H1 (cell line): Measurements from ENCODE around the gene TIGD2. TPM values are rescaled to one million over a fixed set of nuclear protein-coding genes. Genes with fewer than 3 reads are reported as not detected.
A peak's percentile ranks its signal among the peaks of the same experiment; 100 is the strongest.

Experiments used
- CTCF ChIA-PET: fragments of 300-600 bp; sonication (Branson Sonifier 250); formaldehyde crosslinking; loops from one replicate; lab custom pipeline; 2021; ENCODE audit not compliant: partially characterized antibody; lab: Charles Lee
- POLR2A ChIA-PET: fragments of 300-600 bp; sonication (Branson Sonifier 250); formaldehyde crosslinking; loops from one replicate; lab custom pipeline; 2021; ENCODE audit warnings: inconsistent platforms; ENCODE audit not compliant: partially characterized antibody; lab: Charles Lee
- DNase-seq, 2 experiments: peaks; one replicate each; pipeline versions ENCODE4 v3.0.0 to v3.0.0-alpha.2; 2010 to 2022; ENCODE audit warnings: low spot score in 2 of 2, low read depth in 1 of 2, mixed read lengths in 1 of 2
- FAIRE-seq: peaks from 2 replicates; lab custom pipeline; 2011; peaks lifted over from hg19 to GRCh38; lab: Jason Lieb, UNC
- H2AFZ ChIP-seq: 2 replicates; pipeline ENCODE4 v1.8.1; 2012; ENCODE audit warnings: low read length, inconsistent platforms
- H2AK5ac ChIP-seq: 2 replicates; pipeline ENCODE4 v1.6.1; 2013; ENCODE audit warnings: low read depth, low read length
- H2BK120ac ChIP-seq: replicated peaks from 2 replicates; pipeline ENCODE3; 2013; ENCODE audit warnings: low read depth, low read length, inconsistent platforms
- H2BK12ac ChIP-seq: 2 replicates; pipeline ENCODE4 v1.6.1; 2013; ENCODE audit warnings: low read depth, low read length
- H2BK15ac ChIP-seq: 2 replicates; pipeline ENCODE4 v1.6.1; 2013; ENCODE audit warnings: low read length
- H2BK20ac ChIP-seq: 2 replicates; pipeline ENCODE4 v1.6.1; 2013; ENCODE audit warnings: low read length
- H2BK5ac ChIP-seq: 2 replicates; pipeline ENCODE4 v1.6.1; 2013; ENCODE audit warnings: low read depth, low read length
- H3K14ac ChIP-seq: 2 replicates; pipeline ENCODE4 v1.6.1; 2013; ENCODE audit warnings: inconsistent platforms; ENCODE audit not compliant: insufficient read length
- H3K18ac ChIP-seq: 2 replicates; pipeline ENCODE4 v1.6.1; 2013; ENCODE audit warnings: low read length; ENCODE audit errors: extremely low read depth
- H3K23ac ChIP-seq: 2 replicates; pipeline ENCODE4 v1.6.1; 2013; ENCODE audit warnings: inconsistent platforms; ENCODE audit not compliant: insufficient read length
- H3K23me2 ChIP-seq: 2 replicates; pipeline ENCODE4 v1.6.1; 2013; ENCODE audit warnings: low read depth, low read length
- H3K27ac ChIP-seq: 2 replicates; pipeline ENCODE4 v1.6.1; 2011; ENCODE audit warnings: low read depth, low read length, inconsistent platforms
- H3K27me3 ChIP-seq, 4 experiments: replicated peaks in 1 of 4; 1 replicate in 1 of 4; 2 replicates in 3 of 4; pipeline versions ENCODE4 v1.6.1 to v1.8.1; 2011 to 2013; ENCODE audit warnings: low read length in 3 of 4, mild to moderate bottlenecking in 3 of 4, inconsistent platforms in 2 of 4, mixed read lengths in 2 of 4, moderate library complexity in 1 of 4; ENCODE audit not compliant: control insufficient read depth in 3 of 4, insufficient read depth in 3 of 4; ENCODE audit errors: extremely low read depth in 1 of 4
- H3K36me3 ChIP-seq, 4 experiments: 2 replicates each; pipeline versions ENCODE4 v1.6.1 to v1.8.1; 2011 to 2013; ENCODE audit warnings: mild to moderate bottlenecking in 4 of 4, low read length in 3 of 4, moderate library complexity in 2 of 4, control low read depth in 1 of 4, inconsistent platforms in 1 of 4; ENCODE audit not compliant: insufficient read depth in 4 of 4, control insufficient read depth in 2 of 4
- H3K4ac ChIP-seq: replicated peaks from 2 replicates; pipeline ENCODE3; 2013; ENCODE audit warnings: low read length, low read depth, mixed read lengths, inconsistent platforms; ENCODE audit not compliant: insufficient read length
- H3K4me1 ChIP-seq, 4 experiments: replicated peaks in 1 of 4; 1 replicate in 1 of 4; 2 replicates in 3 of 4; pipeline versions ENCODE4 v1.6.1 to v1.8.1; 2011 to 2013; ENCODE audit warnings: low read length in 3 of 4, inconsistent platforms in 2 of 4, mixed read lengths in 1 of 4; ENCODE audit not compliant: insufficient read depth in 4 of 4, control insufficient read depth in 3 of 4
- H3K4me2 ChIP-seq, 2 experiments: 2 replicates each; pipeline versions ENCODE4 v1.6.1 to v1.8.1; 2011 to 2013; ENCODE audit warnings: low read depth in 2 of 2, low read length in 2 of 2, control low read depth in 1 of 2, inconsistent platforms in 1 of 2, mild to moderate bottlenecking in 1 of 2; ENCODE audit not compliant: insufficient read depth in 1 of 2
- H3K4me3 ChIP-seq, 4 experiments: fragments of 200-600, 300-600 bp in 1 of 4; sonication (generic), shearing (Covaris generic), sonication (Bioruptor Twin) in 1 of 4; 2 replicates each; pipeline versions ENCODE4 v1.5.1 to v1.8.1; 2011 to 2016; ENCODE audit warnings: low read length in 4 of 4, low read depth in 3 of 4, control low read depth in 2 of 4, inconsistent platforms in 2 of 4, mild to moderate bottlenecking in 2 of 4, mixed read lengths in 1 of 4, moderate library complexity in 1 of 4; ENCODE audit not compliant: insufficient read depth in 2 of 4; ENCODE audit errors: extremely low read depth in 1 of 4
- H3K56ac ChIP-seq: replicated peaks from 2 replicates; pipeline ENCODE3; 2013; ENCODE audit warnings: low read depth, mild to moderate bottlenecking, mixed read lengths, low read length, inconsistent platforms; ENCODE audit not compliant: insufficient read length
- H3K79me1 ChIP-seq: 2 replicates; pipeline ENCODE4 v1.6.1; 2013; ENCODE audit warnings: low read depth, low read length, control low read depth
- H3K79me2 ChIP-seq, 2 experiments: 2 replicates each; pipeline versions ENCODE4 v1.6.1 to v1.8.1; 2012 to 2013; ENCODE audit warnings: low read length in 2 of 2, mild to moderate bottlenecking in 2 of 2, inconsistent platforms in 1 of 2; ENCODE audit not compliant: insufficient read depth in 2 of 2, control insufficient read depth in 1 of 2
- H3K9ac ChIP-seq, 4 experiments: replicated peaks in 1 of 4; 1 replicate in 1 of 4; 2 replicates in 3 of 4; pipeline versions ENCODE4 v1.6.1 to v1.8.1; 2011 to 2013; ENCODE audit warnings: low read depth in 3 of 4, low read length in 3 of 4, control low read depth in 2 of 4, mild to moderate bottlenecking in 2 of 4, moderate library complexity in 2 of 4, inconsistent platforms in 1 of 4; ENCODE audit errors: extremely low read depth in 1 of 4
- H3K9me3 ChIP-seq, 2 experiments: 2 replicates each; pipeline versions ENCODE4 v1.6.1 to v1.8.1; 2012 to 2013; ENCODE audit warnings: mild to moderate bottlenecking in 2 of 2, moderate library complexity in 2 of 2, control low read depth in 1 of 2, inconsistent platforms in 1 of 2, low read depth in 1 of 2, low read length in 1 of 2, mixed read lengths in 1 of 2; ENCODE audit not compliant: insufficient read depth in 2 of 2
- H4K20me1 ChIP-seq, 2 experiments: replicated peaks in 1 of 2; 2 replicates each; pipeline versions ENCODE3 to v1.8.1; 2011 to 2013; ENCODE audit warnings: inconsistent platforms in 2 of 2, low read length in 2 of 2, mild to moderate bottlenecking in 1 of 2; ENCODE audit not compliant: insufficient read depth in 2 of 2, control insufficient read depth in 1 of 2
- H4K5ac ChIP-seq: 2 replicates; pipeline ENCODE4 v1.6.1; 2013; ENCODE audit warnings: low read length, low read depth, mixed read lengths, inconsistent platforms; ENCODE audit not compliant: insufficient read length
- H4K8ac ChIP-seq: 2 replicates; pipeline ENCODE4 v1.8.0; 2013; ENCODE audit warnings: mild to moderate bottlenecking, moderate library complexity, low read length, inconsistent platforms; ENCODE audit not compliant: insufficient read depth; ENCODE audit errors: extremely low read depth
- H4K91ac ChIP-seq: replicated peaks from 2 replicates; pipeline ENCODE3; 2013; ENCODE audit warnings: low read length, mixed read lengths, inconsistent platforms; ENCODE audit not compliant: insufficient read length
- CBX8 ChIP-seq: fragments of 300-800, 300-1000 bp; sonication (generic); IDR thresholded peaks from 2 replicates; pipeline ENCODE4 v1.7.1; 2016; ENCODE audit warnings: low read depth, low read length, borderline replicate concordance
- POU5F1 ChIP-seq: IDR thresholded peaks from 2 replicates; pipeline ENCODE4 v1.6.1; 2011; ENCODE audit warnings: low read depth, mild to moderate bottlenecking, low read length, moderate library complexity
- TEAD4 ChIP-seq: IDR thresholded peaks from 2 replicates; pipeline ENCODE4 v1.6.1; 2012; ENCODE audit warnings: low read depth, low read length, inconsistent platforms, mixed read lengths
- WGBS, 2 experiments: shearing (Covaris generic) in 1 of 2; methylation state at CpG; one replicate each; pipeline versions ENCODE4 v1.1.6 to v1.1.7; 2013 to 2015; ENCODE audit warnings: low lambda C conversion rate in 2 of 2, mixed read lengths in 2 of 2, inconsistent platforms in 1 of 2, low coverage in 1 of 2, missing lambda C conversion rate in 1 of 2; ENCODE audit not compliant: insufficient replicate concordance in 2 of 2, insufficient coverage in 1 of 2, insufficient read length in 1 of 2; ENCODE audit errors: extremely low coverage in 1 of 2, missing lambda C conversion rate in 1 of 2; 5-methylcytosine and 5-hydroxymethylcytosine counted together
- polyA plus RNA-seq, 7 experiments: library from polyadenylated mRNA; depleted of rRNA in 3 of 7; stranded (reverse) in 5 of 7; unstranded in 2 of 7; fragments of >200 nt in 5 of 7; fragments of 200-250 nt in 2 of 7; gene quantifications; 1 replicate in 5 of 7; 2 replicates in 1 of 7; 4 replicates in 1 of 7; pipeline versions ENCODE4 v1.2.1 to v1.2.3, GENCODE V29; 2011 to 2013; ENCODE audit warnings: missing spikeins in 2 of 7, mixed read lengths in 2 of 7
- total RNA-seq: library from RNA; stranded (reverse); fragmentation: NEBNext Ultra II Directional; extraction: Animal tissue kit (Norgen Biotek cat#: 25700); gene quantifications from 2 replicates; pipeline ENCODE4 v1.2.1, GENCODE V29; 2021

TIGD2 gene
- total and polyA plus RNA-seq, 2 of the 8 experiments (the other 6 are each of a cell fraction or from before 2014, with no cell fraction given), result 2.4 to 5.7 TPM

DNA sequence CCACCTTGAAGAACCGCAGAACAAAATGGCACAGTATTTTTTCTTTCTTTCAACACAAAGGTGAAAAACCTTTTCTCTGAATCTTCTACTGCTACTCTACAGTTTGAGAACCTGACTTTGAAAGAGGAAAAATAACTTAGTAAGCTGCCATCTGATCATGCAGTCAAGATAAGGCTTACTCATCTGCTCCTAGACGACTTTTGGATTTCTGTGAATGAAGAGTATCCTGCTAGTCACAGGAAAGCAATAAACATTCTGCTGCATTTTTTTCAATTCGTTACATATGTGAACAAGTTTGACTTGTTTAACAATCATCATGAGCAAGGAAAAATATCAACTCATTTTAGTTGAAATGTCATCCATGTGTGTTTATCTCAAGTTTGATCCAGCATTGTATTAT lies 25.2 kb downstream of the TIGD2 start:
- Histone ChIP-seq H3K4me2 (no peak overlapping the region), H2BK120ac (no peak overlapping the region), H3K79me2 (no peaks in the 10 kb centered on the region), H3K23ac (no peak overlapping the region), H3K18ac (no peak overlapping the region), H3K56ac (no peak overlapping the region), H2AK5ac (no peak overlapping the region), H2BK20ac (no peak overlapping the region), H4K5ac (no peak overlapping the region), H4K20me1 (no peaks in the 10 kb centered on the region), H2BK12ac (no peak overlapping the region), H4K8ac (no peak overlapping the region), H3K4ac (no peak overlapping the region), H3K9ac (no peak overlapping the region), H3K4me1 (peaks cover 0 to 3% (median 1%) of the 10 kb centered on the region in 4 experiments; a peak in 3 of 7 replicates), H3K14ac (no peak overlapping the region), H3K23me2 (no peaks in the 10 kb centered on the region), H3K27ac (no peak overlapping the region), H3K9me3 (no peaks in the 10 kb centered on the region), H2BK5ac (no peak overlapping the region), H3K79me1 (no peaks in the 10 kb centered on the region), H3K36me3 (no peaks in the 10 kb centered on the region), H4K91ac (no peak overlapping the region), H2AFZ (no peak overlapping the region), H2BK15ac (no peak overlapping the region), H3K27me3 (no peaks in the 10 kb centered on the region; a peak in 1 of 7 replicates), H3K4me3 (no peak overlapping the region)
- 80% methylated on average over 3 of the region's 3 CpGs; no CpG with 5 or more reads in 1 of the 2 experiments for WGBS, 2 experiments
- CTCF ChIA-PET, result interaction anchor here (1.3 to 2.3 kb wide), 4 partner anchors 10 to 26 kb away, joined by 4 to 7 read pairs (median 6); no protein-coding TSS in a partner anchor
- FAIRE-seq (peak; percentile 48), DNase-seq (no peak)
- POLR2A ChIA-PET, result no interaction called here
- TF ChIP-seq POU5F1 (no peak), TEAD4 (no peak), CBX8 (no peak)
